Stimulated activated CD8-positive, alpha-beta memory T cell treated with anti-CD3 and anti-CD28 coated beads, Interleukin-12 subunit alpha, Interleukin-12 subunit beta, amount 100 ng/mL, for 24 hours (primary cell): ENCODE data around the gene NTM.
"Not testable (repeated sequence)": the region's sequence is repeated elsewhere in the genome, so short reads cannot be mapped to it uniquely, and the experiment has no call there.

Experiments
- DNase-seq: peaks from one replicate; pipeline ENCODE4 v3.0.0-alpha.2; 2020; ENCODE audit errors: extremely low read depth

Gene NTM

DNA sequence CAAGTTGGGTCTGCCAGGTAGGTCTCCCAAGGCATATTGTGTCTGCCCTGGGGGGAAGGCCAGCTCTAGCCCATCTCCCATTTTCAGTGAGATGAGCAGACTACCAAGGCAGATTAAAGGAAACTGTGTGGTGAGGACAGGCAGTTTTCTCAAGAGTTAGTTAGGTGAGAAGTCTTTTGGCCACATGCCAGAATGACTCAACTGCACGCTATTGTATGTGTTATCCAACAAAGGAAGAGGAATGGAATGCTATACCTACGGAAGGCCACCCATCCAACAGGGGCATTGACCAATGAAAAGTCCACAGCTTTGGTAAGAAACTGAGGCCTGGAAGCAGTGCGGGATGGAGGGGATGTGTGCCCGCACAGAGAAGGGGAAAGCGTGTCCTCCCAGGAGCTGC, 941.7 kb downstream of the NTM start:
- no peak for DNase-seq

DNA sequence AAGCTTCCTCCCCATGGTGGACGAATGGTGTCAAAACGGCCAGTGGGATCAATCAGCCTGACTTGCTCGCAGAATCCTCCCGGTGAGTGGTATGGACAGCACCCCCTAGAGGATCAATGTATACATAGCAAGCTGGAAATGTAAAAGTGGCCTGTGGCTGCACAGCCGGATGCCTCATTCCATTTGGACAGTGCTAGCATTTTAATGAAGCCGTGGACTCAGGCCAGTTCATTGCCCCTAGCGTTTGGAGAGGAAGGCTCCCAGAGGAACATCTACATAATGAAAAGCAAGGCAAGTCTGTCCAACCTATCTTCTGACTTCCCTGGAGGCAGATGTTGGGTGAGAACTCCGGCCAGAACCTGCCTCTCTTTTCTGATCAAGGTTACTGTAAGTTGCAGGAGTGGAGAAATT, 942.3 kb downstream of the NTM start:
- no peak for DNase-seq

DNA sequence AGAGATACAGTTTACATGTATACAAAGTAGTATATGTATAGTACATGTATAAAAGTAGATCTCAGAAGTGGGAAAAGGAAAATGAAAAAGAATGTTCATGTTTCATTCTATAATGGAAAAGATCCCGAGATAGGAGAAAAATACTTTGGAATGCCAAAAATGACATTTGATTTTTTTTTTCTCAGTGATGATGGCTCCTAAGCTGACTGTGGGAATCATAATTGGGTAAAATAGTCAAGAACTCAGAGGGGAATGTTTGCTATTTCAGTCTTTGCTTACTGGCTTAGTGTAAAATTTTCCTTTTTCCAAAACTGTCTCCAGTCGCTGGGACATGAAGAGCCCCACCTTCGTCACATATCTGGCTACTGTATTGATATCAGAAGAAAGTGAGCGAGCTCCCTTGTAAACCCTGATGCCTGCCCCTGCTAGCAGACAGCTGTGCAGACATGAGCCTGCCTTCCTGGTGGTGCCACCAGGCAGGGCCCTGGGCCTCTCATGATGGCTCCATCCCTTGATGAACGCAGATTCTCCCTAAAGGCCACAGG, 944.6 kb downstream of the NTM start:
- DNase-seq, result no peak

DNA sequence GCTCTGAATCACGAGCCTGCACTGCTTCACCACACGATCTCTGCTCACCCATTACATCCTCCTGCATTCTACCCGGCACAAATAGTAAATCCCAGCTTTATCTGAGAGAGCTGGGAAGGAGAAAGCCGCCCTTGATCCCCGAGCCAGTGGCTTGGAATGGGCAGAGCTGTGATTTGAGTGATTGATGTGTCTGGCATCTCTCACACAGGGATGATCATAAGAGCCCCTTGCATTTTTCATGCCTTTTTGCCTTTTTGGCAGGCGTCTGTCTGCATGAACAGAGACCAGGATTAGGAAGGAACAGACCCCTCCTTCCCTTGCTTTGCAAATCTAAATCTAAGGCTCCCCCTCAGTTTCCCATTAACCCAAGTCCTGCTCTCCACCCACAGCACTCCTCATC, 945.3 kb downstream of the NTM start:
- no peak for DNase-seq

DNA sequence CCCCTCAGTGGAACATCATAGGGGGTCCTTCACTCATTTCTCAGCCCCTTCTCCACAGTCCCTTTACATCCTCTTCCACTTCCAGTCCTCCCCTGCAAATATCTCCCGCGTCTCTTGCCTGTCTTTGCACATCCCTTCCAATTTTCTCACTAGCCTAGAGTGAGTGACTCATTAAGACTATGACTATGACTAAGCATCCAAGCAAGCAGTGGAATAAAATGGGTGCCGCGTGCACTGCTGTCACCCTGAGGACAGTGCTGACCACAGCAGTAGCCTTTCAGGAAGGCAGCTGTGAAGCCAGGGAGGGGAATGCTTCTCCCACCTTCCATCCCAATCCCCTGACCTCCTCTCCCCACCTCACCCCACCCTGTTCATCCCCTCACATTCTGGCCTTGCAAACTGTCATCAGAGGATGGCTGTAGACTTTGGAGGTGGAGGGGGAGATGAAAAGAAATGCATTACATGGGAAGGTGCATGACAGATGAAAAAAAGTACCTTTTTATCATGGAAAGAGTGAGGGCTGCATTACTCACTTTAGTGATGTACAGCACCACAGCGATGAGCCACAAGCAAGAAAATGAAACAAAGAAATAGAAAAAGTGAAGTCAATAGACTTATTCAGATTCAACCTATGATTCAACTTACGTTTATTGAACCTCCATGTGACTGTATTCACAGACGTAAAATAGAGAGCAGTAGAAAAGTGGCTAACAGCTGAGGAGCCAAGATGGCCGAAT, 948.2 kb downstream of the NTM start:
- no peak for DNase-seq

DNA sequence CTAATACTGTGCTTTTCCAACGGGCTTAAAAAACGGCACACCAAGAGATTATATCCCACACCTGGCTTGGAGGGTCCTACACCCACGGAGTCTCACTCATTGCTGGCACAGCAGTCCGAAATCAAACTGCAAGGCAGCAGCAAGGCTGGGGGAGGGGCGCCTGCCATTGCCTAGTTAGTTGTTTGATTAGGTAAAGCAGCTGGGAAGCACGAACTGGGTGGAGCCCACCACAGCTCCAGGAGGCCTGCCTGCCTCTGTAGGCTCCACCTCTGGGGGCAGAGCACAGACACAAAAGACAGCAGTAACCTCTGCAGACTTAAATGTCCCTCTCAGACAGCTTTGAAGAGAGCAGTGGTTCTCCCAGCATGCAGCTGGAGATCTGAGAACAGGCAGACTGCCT, 949.0 kb downstream of the NTM start:
- not testable (repeated sequence) for DNase-seq

DNA sequence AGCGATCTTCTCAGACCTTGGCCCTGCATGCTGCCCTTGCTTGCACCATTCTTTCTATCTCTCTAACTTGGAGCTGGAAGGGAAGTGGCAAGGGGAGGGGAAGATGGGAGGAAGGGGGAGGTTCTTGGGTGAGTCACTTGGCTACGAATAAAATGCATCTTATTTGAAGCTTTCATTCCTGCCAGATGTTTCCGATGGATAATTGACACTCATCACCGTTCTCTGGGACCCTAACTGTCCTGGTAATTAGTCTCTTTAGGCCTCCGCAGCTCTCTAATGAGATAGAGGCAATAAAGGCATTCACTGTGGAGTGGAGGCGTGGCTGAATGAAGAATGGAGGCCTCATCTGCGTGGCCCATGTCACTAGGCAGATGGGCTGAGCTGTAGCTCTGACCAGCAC, 960.1 kb downstream of the NTM start:
- no peak for DNase-seq

DNA sequence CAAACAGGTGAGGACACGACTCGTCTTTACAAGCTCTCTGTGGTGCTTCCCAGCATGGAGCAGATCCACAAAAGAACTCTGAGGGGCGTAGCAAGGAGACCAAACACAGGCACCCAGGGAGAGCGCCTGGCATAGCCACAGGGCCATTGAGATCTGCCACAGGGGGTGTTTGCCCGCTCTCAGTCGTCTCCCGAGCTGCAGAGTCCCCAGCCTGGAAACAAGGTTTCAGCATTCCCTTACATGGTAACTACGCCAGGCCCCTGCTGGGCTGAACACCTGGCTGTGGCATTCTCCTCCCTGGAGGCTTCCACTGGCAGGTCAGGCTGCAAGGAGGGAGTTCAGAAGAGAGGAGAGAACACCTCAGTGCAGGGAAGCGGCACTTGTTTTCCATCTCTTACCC, 962.1 kb downstream of the NTM start:
- no peak for DNase-seq

DNA sequence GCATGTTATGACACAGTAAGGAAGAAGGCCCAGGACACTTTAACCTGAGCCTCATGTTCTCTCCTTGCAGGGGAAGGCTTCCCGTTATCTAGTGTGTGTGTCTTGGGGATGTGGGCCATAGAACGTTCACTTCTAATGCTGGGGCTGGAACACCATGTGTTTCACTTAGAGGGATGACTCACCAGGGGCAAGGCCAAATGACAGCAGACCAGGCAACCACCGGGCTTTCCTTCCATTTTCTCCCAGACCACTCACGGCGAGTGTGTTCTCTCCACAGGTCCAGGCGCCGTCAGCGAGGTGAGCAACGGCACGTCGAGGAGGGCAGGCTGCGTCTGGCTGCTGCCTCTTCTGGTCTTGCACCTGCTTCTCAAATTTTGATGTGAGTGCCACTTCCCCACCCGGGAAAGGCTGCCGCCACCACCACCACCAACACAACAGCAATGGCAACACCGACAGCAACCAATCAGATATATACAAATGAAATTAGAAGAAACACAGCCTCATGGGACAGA, 964.4 kb downstream of the NTM start:
- DNase-seq, result no peak

DNA sequence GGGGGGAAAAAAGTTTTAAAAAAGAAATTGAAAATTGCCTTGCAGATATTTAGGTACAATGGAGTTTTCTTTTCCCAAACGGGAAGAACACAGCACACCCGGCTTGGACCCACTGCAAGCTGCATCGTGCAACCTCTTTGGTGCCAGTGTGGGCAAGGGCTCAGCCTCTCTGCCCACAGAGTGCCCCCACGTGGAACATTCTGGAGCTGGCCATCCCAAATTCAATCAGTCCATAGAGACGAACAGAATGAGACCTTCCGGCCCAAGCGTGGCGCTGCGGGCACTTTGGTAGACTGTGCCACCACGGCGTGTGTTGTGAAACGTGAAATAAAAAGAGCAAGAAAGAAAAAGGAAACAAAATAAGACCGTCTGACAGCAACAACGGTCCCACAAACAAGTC, 964.9 kb downstream of the NTM start:
- DNase-seq, result no peak

DNA sequence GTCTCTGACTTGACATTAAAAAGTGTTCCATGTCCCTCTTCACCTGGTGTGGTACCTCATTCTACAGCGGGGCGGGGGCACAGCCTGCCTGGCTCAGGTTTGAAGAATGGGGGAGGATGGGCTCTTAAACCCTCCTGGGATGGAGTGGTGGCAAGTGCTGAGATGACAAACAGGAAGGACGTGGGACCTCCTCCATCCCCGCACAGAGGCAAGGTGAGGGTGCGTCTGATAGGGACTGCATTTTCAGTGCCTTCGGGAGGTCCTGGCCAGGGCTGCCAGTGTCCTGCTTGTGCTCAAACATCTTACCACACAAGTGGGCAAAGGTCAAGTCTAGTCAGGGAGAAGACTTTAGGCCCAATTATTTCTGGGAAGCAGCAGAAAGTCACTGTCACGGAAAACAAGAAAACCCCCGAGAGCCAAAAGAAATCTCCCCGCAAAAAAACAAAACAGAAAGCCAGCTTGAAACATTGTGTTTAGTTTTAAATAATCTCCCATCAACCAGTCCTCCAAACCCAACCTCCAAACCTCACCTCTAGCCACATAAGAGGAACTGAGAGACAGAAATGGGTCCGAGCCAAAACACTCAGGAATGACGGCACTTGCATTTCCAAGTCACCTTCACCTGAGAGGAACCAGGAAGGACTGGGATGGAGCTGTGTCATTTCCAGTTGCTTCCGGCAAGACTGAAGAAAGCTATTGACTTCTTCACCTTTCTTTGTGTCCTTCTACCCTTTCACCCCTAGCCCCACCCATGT, 966.5 kb downstream of the NTM start:
- DNase-seq, result no peak

DNA sequence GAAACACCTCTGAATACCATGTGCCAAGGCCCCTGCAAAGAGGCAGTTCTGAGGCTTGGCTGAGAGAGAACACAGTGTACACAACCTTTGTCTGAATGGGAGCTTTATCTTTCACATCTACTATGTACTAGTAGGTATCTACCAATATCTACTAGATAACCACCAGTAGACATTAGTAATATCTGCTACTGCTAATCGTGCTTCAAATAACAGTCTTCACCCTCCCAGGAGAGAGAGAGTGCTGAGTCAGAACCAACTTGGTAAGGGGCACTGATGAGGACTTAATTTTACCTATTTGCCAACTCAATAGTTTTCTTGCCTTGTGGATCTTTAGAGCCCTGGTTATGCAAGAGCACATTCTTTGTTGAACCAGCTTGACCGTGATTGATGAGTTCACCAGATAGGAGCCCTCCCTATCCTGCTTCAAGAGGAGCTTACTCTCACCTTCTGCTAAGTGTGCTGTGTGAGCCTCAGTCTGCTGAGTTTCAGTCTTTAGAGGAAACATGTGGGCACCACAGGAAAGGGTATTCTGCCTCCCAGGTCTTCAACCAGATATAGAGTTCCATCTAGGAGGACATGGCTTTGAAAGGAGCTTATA, 967.5 kb downstream of the NTM start:
- DNase-seq, result no peak

DNA sequence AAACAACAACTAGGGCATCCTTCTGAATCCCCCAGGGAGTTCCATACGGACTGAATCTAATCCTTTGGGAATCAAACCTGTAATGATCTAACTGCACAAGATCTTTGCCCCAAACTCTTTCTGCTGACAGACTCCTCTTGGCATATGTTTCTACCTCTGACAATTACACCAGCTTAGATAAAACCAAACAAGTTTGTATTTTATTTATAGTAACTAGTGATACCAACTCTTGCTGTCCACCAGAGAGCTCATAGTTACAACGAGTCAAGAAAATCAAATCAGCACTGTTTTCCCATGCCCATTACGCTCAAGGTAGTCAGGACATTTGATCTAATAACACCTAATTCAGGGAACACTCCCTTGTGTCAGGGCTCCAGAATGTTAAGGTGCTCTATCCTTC, 972.0 kb downstream of the NTM start:
- no peak for DNase-seq

DNA sequence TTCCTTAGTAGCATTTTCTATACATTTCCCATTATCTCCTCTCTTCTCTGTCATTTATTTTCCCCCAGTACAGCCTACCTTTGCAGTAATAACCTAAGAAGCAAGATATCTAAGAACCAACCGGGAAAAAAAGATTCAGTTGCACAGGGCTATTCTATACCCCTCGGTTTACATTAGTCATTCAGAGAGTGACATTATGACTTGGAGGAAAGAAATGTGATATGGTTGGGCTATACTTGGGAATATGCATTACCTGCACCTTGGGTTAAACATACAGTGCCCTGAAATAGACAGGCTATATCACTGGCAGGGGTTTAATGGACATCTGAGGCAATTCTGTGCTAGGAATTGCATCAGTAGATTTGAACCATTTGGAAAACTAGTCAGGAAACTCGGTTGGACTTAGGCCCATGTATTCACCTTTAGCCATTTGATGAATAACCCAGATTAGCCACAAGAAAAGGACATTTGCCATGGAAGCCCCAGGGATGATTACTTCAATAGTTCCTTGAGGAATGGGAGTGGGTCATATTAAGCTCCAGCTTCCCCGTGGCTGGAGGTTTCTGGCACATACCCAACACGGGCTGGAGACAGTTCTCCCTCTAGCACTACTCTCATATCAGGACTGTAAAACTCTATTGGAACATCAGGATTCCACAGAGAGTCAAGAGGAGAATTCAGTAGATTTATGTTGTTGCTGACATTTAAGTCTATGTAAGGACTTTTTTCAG, 973.2 kb downstream of the NTM start:
- DNase-seq, result no peak

DNA sequence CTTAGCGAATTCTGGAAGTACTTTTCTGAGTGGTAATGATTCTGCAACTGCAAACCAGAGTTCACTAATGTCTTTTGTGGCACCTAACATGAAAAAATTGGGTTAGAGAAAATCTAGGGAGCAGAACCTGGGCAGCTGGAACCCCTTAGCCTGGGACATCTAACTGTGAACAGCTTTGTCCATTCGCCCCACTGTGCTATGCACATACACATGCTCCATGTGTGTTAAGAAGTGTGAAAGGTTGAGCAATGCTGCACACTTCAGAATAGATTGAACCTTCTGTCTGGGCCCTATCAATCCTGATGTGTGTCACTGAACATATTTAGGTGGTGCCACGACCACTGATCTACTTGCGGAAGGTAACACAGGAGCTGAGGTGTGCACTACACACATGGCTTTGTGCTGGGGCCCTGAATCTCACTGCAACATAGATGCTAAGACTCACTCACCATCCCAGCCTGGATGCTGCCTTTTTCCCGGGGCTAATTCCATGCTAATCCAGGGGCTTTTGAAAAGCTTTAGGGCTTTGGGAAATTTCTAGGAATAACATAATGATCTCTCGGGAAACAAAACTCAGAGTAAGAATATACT, 976.2 kb downstream of the NTM start:
- no peak for DNase-seq

DNA sequence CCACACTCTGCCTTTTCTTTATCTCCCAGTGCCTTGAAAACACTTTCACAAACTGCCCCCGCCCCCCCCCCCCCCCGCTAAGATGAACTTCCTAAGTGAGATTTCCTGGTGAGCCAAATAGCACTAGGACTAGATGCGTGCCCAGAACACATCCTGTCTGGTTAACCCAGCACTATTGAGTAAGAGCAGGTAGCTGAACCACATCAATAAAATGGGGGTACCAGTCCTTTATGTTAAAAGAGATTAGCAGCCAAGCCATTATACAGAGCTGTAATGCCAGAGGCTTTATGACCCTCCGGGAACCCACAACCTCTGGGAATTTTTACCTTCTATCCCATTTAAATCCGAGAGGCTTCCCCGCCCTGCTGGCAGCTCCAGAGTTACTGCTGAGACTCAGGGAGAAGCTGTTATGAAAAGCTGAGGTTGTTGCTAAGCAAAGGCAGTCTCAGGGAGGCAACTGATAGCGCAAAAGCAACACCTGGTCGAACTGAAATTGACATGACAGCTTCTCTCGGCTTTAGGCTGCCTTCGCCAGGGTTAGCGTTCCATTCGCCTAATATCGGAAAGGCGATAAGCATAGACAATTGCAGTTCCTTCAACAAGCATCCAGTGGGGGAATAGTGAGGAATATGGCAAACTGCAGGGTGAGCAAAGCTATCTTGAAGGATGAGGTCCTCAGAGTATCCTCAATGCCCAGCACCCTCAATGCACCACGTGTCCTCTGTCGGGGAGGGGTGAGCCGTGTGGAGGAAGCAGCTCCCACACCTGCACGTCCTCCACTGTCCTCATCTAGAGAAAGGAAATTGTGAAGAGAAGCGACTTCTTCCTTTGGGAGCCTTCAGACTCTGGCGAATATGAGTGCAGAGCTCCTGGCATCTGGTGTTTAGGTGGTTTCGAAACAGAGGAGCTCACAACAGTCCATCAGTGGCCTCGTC, 977.0 kb downstream of the NTM start:
- DNase-seq, result no peak

DNA sequence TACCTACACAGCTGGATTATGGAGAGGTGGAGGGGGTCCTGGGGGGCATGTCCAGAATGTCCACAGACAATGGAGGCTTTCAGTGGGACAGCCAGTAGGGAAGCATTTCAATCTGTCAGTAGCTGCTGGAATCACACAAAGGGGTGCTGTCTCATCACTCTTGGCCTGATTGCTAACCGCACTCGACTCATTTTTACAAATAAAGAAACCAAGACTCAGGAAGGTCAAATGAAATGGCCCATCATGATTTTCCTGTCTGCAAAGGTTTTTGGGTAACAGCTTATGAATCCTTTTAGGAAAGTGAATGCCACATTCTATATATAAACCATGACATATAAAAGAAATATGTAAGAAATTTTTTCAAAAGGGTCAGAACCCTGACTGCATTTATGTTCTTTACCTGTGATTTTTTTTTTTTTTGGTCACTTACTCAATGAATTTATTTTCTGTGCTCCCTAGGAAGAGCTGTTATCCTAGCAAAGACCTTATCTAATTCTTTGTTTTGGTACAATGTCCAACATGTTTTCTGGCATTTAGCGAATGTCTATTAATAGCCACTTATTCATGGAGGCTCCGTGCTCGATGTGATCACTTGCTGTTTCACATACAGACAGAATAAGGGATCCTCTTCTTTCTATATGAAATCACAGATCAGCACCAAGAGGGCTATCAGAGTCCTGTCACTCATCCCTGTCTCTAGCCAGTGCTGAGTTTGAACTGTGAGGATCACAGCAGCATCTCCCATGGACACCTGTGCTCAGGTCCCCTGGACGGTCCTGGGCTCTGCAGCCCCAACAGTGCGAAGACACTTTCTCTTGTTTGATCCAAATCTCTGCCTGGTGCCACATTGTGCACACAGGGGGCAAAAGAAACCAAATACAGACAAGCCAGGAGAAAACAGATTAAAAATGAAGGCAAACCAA, 979.7 kb downstream of the NTM start:
- DNase-seq, result no peak

DNA sequence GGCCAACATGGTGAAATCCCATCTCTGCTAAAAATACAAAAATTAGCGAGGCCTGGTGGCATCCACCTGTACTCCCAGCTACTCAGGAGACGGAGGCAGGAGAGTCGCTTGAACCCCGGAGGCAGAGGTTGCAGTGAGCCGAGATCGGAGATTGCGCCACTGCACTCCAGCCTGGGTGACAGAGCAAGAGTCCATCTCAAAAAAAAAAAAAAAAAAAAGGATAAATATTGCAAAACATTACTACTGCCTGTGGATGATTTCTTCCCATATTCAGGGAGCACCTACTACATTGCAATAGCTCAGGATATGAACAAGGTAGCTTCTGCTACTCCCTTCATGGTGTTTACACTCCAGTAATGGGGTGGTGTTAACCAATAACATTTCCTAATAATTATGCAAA, 980.6 kb downstream of the NTM start:
- DNase-seq, result no peak

DNA sequence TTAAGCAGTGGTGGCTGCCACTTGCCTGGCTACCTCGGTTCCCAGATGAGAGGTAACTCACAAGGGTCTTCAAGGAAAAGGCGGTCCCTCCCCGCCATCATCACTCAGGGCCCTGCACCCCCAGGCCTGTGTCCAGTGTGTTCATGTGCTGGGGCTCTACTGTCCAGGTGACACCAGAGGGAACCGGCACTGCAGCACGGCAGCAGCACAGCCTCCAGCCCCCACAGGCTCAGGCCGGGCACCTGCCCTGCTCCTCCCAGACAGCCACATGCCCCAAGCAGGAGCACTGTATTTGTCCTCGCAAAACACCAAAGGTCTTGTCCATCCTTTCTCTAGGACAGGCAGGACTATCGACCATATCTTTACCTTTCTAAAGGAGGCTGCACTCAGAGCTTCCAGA, 982.1 kb downstream of the NTM start:
- DNase-seq, result no peak
